Breast epithelium (tissue), 4 donors: ENCODE data around the gene SP6. TPM values are rescaled to one million over a fixed set of nuclear protein-coding genes. Genes with fewer than 3 reads are reported as not detected.
A peak's percentile ranks its signal among the peaks of the same experiment; 100 is the strongest.

Experiments
- DNase-seq, 2 donors: peaks; one replicate each; pipeline ENCODE4 v3.0.0-alpha.2; 2019; ENCODE audit warnings: low spot score in 2 of 2
- H3K27ac ChIP-seq, 2 donors: fragments of 200-600 bp; sonication (generic) in 1 of 2; one replicate each; pipeline ENCODE4 v1.5.1; 2016 to 2019; ENCODE audit warnings: mild to moderate bottlenecking in 1 of 2
- H3K27me3 ChIP-seq, 2 donors: fragments of 200-600 bp; sonication (generic) in 1 of 2; one replicate each; pipeline versions ENCODE4 v1.5.1 to v1.6.0; 2017 to 2019; ENCODE audit warnings: control low read depth in 1 of 2, mild to moderate bottlenecking in 1 of 2
- H3K36me3 ChIP-seq: fragments of 200-600 bp; one replicate; pipeline ENCODE4 v1.5.1; 2019
- H3K4me1 ChIP-seq, 2 donors: fragments of 200-600 bp; sonication (generic); one replicate each; pipeline ENCODE4 v1.5.1; 2016 to 2019; ENCODE audit warnings: control low read depth in 1 of 2
- H3K4me3 ChIP-seq, 3 donors: fragments of 200-600 bp; sonication (generic); 1 replicate in 2 of 3; 2 replicates in 1 of 3; pipeline ENCODE4 v1.5.1; 2016 to 2019; ENCODE audit warnings: mild to moderate bottlenecking in 3 of 3, moderate library complexity in 2 of 3
- H3K9me3 ChIP-seq, 2 donors: fragments of 200-600 bp; sonication (generic) in 1 of 2; one replicate each; pipeline ENCODE4 v1.5.1; 2016 to 2019; ENCODE audit warnings: control low read depth in 1 of 2
- POLR2A ChIP-seq: fragments of 450-650 bp; IDR thresholded peaks from one replicate; pipeline ENCODE4 v1.6.1; 2016; ENCODE audit warnings: antibody characterized with exemption, mild to moderate bottlenecking, moderate library complexity
- POLR2AphosphoS5 ChIP-seq, 3 donors: sonication (generic); formaldehyde crosslinking; IDR thresholded peaks; one replicate each; pipeline ENCODE4 v1.6.1; 2017; ENCODE audit warnings: antibody characterized with exemption in 3 of 3
- intact Hi-C: fragments of 100-400 bp; cut with DNase I; formaldehyde crosslinking; loops from one replicate; pipeline ENCODE4 v1.15.1; 2023; ENCODE audit warnings: low total_unique reads
- total RNA-seq, 3 donors: library from RNA; depleted of rRNA; stranded (reverse); fragments of >200 nt; gene quantifications; one replicate each; pipeline ENCODE4 v1.1.0, GENCODE V29; 2016
- TF ChIP-seq, protein P1 (sequence below), 3 donors: fragments of 450-650 bp; IDR thresholded peaks; one replicate each; pipeline ENCODE4 v1.5.1; 2016 to 2017; ENCODE audit warnings: antibody characterized with exemption in 3 of 3, mild to moderate bottlenecking in 3 of 3, moderate library complexity in 3 of 3

SP6 gene
- total RNA-seq, 3 donors from 2014 or later = 0.48 to 5.3 (median 3.6) TPM

DNA sequence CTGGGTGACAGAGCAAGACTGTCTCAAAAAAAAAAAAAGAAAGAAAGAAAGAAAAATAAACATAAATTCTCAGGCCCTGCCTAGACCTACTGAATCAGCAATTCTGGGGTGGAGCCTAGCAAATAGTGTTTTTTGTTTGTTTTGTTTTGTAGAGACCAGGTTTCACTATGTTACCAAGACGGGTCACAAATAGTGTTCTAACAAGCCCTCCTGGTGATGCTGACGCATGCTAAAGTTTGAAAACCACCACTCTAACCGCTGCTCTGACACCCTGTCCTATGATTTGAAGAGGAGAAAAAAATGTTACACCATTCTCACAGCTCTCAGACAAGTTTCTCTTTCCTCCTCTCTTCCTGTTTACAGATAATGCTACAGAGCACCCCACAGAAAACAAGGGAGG is 21.1 kb downstream of the SP6 start:
- no peaks in the 10 kb centered on the region for H3K27me3 ChIP-seq
- DNase-seq = no peak
- no peaks in the 10 kb centered on the region for H3K9me3 ChIP-seq
- intact Hi-C loops = no loop called here
- peaks cover 6 to 12% of the 10 kb centered on the region in 2 donors for H3K4me1 ChIP-seq
- no peak for TF ChIP-seq POLR2AphosphoS5 (IDR thresholded peaks at IDR 0.05)
- TF ChIP-seq POLR2A = no peak
- TF ChIP-seq, protein P1, sequence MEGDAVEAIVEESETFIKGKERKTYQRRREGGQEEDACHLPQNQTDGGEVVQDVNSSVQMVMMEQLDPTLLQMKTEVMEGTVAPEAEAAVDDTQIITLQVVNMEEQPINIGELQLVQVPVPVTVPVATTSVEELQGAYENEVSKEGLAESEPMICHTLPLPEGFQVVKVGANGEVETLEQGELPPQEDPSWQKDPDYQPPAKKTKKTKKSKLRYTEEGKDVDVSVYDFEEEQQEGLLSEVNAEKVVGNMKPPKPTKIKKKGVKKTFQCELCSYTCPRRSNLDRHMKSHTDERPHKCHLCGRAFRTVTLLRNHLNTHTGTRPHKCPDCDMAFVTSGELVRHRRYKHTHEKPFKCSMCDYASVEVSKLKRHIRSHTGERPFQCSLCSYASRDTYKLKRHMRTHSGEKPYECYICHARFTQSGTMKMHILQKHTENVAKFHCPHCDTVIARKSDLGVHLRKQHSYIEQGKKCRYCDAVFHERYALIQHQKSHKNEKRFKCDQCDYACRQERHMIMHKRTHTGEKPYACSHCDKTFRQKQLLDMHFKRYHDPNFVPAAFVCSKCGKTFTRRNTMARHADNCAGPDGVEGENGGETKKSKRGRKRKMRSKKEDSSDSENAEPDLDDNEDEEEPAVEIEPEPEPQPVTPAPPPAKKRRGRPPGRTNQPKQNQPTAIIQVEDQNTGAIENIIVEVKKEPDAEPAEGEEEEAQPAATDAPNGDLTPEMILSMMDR (IDR thresholded peaks at IDR 0.05) = no peak
- H3K4me3 ChIP-seq = no peak overlapping the region
- H3K27ac ChIP-seq = no peak overlapping the region
- peaks cover 9% of the 10 kb centered on the region for H3K36me3 ChIP-seq

- Histone ChIP-seq H3K36me3 (peaks cover 9% of the 10 kb centered on the region), H3K4me3 (no peak overlapping the region), H3K4me1 (peaks cover 0 to 7% of the 10 kb centered on the region in 2 donors), H3K9me3 (no peaks in the 10 kb centered on the region), H3K27ac (no peak overlapping the region), H3K27me3 (no peaks in the 10 kb centered on the region)
- intact Hi-C loops = no loop called here
- DNase-seq = no peak
- TF ChIP-seq, protein P1 (IDR thresholded peaks at IDR 0.05) = no peak
- no peak for TF ChIP-seq POLR2A
- no peak for TF ChIP-seq POLR2AphosphoS5 (IDR thresholded peaks at IDR 0.05)
Measured at GRCh38 chr17:47823519-47823918, 27.4 kb downstream of the SP6 start.

- no peak overlapping the region for H3K4me3 ChIP-seq
- no peak overlapping the region for H3K27ac ChIP-seq
- no peaks in the 10 kb centered on the region for H3K9me3 ChIP-seq
- peaks cover 9% of the 10 kb centered on the region for H3K36me3 ChIP-seq
- TF ChIP-seq, protein P1 (IDR thresholded peaks at IDR 0.05) = no peak
- TF ChIP-seq POLR2AphosphoS5 (IDR thresholded peaks at IDR 0.05) = no peak
- TF ChIP-seq POLR2A = no peak
- H3K4me1 ChIP-seq = peaks cover 0 to 7% of the 10 kb centered on the region in 2 donors
- intact Hi-C loops = no loop called here
- DNase-seq = no peak
- no peaks in the 10 kb centered on the region for H3K27me3 ChIP-seq
Measured at GRCh38 chr17:47822785-47823184, 28.2 kb downstream of the SP6 start.

DNA sequence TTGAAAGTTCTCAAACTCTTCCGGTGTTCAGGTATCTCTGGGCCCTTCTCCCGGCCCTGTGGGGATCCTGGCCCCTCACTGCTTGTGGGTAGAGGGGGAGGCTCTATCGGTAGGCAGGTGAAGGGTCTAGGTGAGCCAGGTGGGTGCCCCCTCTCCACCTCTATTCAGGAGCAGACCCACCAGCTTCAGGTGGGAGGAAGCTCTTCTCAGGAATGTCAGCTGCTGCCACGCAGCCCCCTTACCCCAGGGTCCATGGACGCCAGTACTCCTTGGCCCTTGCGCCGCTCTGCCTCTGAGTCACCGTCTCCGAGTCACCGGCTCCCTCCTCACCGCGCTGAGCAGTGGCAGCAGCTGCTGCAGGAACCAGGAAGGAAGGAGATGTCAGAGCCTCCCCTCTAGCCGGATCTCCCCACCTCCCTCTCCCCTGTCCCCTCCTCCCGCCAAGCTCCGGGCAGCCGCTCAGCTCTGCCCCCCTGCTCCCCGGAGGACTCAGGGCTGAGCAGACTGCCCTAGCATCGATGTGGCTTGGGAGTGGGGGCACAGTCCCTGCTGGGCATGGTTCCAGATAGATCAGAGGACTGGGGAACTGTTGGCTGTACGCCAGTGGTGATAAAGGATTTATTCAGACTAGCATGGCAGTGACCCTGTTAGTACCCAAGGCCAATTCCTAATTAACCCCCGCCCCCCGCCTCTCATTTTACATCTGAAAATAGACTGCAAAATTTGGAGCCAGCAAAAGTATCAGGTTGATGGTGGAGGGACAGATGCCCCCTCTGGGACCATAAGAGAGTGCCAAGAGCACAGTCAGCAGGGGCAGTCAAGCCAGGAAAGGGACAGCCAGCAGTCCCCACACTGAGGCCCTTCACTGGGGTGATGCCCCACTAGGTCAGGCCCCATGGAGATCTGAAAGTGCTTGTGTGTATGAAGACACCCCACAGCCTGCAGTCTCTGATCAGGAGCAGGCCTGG is 29.3 kb downstream of the SP6 start, which contains the start of gene OSBPL7:
Gene OSBPL7 (minus strand): TSS at position 371 of the 968 bp plus-strand sequence. CDS start 1,516 bp downstream, outside the sequence.
- Histone ChIP-seq H3K4me1 (peaks cover 0 to 7% of the 10 kb centered on the region in 2 donors), H3K27me3 (no peaks in the 10 kb centered on the region), H3K9me3 (no peaks in the 10 kb centered on the region), H3K36me3 (peaks cover 5% of the 10 kb centered on the region), H3K4me3 (peak within 1 kb of the TSS; percentile 39 to 74 (median 62)), H3K27ac (peak within 1 kb of the TSS; percentile 50 to 54)
- intact Hi-C loops = no loop called here
- TF ChIP-seq, protein P1 (IDR thresholded peaks at IDR 0.05) = no peak
- TF ChIP-seq POLR2AphosphoS5 (IDR thresholded peaks at IDR 0.05) (no peak), POLR2A (no peak)
- DNase-seq = peak; percentile 57 to 74

DNA sequence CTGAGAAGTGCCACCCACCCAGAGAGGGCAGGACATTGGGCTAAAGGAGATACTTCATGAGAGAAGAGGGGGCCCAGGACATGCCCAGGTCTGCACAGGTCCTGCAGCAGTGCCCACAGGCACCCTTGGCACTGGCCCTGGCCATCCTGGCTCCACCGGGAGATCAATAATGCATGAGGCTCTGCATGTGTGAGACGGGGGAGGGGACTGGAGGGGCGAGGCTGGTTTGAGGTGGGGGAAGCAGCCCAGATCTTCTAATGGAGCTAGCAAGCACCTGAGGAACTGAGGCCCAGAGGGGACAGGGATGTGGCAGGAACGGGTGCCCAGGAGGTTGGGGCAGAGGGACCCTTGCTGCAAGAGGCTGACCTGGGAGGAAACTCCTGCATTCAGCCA is 29.9 kb downstream of the SP6 start:
- no peaks in the 10 kb centered on the region for H3K36me3 ChIP-seq
- H3K4me3 ChIP-seq = peak overlapping the region; percentile 39 to 74 (median 62)
- intact Hi-C loops = no loop called here
- TF ChIP-seq POLR2AphosphoS5 (IDR thresholded peaks at IDR 0.05) (no peak), POLR2A (no peak)
- TF ChIP-seq, protein P1 (IDR thresholded peaks at IDR 0.05) = no peak
- DNase-seq = no peak
- H3K27me3 ChIP-seq = no peaks in the 10 kb centered on the region
- H3K9me3 ChIP-seq = no peaks in the 10 kb centered on the region
- peaks cover 0 to 7% of the 10 kb centered on the region in 2 donors for H3K4me1 ChIP-seq
- peak overlapping the region; percentile 50 to 54 for H3K27ac ChIP-seq
